Fibroblast of skin of left quadriceps (primary cell): ENCODE results near the gene CD52.
"Not testable (repeated sequence)": the region's sequence is repeated elsewhere in the genome, so short reads cannot be mapped to it uniquely, and the experiment has no call there.

ENCODE experiments used
- DNase-seq, 2 experiments: peaks; one replicate each; pipeline ENCODE4 v3.0.0-alpha.2; 2013; ENCODE audit warnings: low read depth in 2 of 2

Gene CD52

DNA sequence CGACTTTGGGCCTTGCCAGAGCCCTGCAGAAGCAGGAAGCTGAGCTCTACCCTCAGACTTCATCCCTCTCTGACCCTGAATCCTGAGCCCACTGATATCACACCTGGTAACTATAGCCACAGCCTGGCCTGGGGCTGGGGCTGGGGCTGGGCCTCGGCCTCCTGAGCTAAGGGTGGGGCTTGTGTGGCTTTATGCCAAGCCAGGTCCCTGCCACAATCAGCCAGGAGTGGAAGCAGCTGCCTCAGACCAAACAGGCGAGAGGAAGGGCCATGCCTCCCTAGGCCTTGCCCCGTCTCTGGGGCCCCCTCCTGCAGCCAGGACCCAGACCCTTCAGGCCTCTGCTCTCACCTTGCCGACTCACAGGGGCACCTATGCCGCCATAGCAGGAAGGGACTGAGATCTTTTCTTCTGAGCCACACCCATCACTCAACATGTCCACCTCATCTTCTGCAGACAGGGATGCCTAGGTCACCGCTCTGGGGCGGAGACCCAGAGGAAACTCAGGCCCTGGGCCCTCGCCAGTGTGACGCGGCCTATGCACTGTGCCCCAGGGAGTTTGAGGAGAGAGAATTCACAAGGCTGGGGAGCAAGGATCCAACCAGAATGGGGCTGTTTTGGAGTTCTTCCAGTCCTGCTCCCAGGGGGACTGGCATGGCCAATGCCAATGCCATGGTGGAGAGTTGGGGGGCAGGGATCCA, 17.0 kb upstream of the CD52 start:
- DNase-seq: no peak

DNA sequence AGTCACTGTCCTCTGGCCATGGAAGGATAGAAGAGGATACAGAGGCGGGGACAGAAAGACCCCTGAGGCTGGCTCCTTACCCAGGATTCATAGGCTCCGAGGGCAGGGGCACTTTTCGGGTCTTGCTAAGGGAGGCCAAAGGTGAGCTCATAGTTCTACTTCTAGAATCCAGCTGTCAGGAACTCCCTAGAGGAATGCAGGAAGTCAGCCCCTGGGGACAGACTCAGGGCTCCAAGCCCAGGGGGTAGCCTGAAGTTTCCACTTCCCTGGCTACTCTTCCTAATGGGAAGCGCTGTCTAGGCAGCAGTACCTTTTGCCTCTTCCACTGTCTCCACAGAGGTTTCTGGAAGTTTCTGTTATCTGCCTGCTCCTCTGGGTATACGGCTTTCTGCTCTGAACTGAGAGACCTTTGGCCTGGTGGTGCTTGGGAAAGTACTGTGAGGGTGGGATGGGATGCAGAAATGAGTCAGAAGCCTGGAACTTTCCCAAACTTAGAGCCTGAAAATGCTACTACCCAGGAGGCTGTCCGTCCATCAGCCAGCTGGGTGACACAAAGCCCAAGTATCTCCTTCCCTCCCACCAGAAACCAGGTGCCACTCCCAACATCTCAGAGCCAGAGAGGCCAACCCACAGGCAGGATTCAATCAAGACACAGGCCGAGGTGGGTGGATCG, 14.9 kb upstream of the CD52 start:
- no peak for DNase-seq

DNA sequence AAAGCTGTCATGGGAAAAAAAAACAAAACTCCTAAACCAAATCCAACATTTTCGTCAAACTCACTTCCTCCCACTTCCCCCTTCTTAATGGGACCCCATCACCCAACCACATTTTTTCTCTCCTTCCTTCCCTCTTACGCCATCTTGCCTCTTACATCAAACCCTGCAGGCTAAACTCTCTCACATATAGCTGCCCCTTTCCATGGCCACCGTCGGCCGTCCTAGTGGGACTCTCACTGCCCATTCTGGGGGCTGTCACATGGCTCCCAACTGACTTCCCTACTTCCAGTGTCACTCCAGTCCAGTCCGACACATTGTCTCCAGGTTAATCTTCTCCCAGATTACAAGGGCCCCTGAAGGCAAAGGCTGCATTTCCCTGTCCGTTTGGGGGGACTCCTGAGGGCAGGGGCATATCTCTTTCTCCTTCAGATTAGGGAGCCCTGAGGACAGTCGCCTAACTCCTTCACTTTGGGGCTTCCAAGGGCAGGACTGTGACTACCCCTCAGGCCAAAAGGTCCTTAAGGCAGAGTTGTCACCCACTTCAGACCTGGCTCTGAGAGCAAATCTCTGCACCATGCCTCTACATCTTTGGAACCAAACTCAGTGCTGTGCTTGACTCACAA, 12.0 kb upstream of the CD52 start:
- no peak for DNase-seq

DNA sequence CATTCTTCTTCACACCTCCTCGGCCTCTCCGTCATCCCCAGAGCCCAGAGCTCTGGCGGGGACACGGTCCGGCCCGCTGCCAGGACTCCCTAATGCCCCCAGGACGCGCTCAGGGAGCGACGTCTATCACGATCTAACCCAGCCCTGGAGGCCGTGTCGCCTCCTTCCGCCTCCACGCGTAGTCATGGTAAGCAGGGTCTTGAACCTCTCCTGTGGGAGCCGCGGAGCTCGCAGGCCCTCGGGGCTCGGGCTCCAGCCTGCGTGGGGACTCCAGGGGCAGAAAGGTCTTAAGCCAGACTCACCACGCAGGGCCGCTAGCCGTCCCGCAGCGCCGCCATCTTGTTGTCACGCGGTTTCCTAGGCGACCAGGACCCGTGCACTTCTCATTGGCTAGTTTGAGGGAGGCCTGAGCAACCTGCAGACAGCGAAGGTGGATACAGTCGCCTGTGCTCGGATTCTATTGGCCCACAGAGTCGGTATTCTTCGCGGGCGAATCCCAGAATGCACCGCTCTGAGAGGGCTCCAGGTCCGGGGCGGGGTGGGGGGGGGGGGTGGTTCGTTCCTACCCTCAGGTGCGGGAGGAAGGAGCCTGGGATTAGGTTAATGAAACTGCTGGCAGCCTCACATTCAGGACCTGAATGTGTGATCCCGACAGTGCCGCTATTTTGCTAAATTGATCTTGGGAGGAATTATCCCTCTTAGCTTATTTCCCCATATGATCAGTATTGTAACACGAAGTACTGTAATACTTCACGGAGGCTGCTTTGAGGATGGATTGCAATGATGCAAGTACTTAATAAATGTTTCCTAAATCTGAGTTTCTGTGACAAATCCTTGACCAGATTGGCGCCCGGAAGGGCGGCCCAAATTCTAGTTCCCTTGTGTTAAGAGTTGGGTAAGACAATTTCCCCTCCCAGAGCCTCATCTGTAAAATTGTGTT, 11.2 kb upstream of the CD52 start, which contains the start of gene UBXN11:
TSS of gene UBXN11 (minus strand) at position 347 of the 940 bp plus-strand sequence. CDS start 3,753 bp downstream, outside the sequence.
- DNase-seq: peak; percentile 84 to 85

DNA sequence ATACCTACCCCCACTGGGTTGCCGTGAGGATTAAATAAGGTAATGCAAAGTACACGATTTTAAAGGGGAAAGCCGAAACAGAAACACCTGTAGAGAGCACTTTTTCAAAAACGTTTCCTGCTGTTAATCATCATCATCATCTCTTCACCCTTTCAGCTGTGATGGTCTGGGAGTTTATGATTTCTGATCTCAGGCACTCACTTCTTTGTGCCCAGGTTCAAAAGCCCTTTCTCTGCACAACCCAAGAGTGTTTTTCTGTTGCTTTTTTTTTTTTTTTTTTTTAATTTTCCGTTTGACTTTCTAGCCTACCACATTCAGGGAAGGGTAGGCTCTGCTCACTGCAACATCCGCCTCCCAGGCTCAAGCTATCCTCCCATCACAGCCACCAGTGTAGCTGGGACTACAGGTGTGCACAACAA, 10.4 kb upstream of the CD52 start:
- no peak for DNase-seq

DNA sequence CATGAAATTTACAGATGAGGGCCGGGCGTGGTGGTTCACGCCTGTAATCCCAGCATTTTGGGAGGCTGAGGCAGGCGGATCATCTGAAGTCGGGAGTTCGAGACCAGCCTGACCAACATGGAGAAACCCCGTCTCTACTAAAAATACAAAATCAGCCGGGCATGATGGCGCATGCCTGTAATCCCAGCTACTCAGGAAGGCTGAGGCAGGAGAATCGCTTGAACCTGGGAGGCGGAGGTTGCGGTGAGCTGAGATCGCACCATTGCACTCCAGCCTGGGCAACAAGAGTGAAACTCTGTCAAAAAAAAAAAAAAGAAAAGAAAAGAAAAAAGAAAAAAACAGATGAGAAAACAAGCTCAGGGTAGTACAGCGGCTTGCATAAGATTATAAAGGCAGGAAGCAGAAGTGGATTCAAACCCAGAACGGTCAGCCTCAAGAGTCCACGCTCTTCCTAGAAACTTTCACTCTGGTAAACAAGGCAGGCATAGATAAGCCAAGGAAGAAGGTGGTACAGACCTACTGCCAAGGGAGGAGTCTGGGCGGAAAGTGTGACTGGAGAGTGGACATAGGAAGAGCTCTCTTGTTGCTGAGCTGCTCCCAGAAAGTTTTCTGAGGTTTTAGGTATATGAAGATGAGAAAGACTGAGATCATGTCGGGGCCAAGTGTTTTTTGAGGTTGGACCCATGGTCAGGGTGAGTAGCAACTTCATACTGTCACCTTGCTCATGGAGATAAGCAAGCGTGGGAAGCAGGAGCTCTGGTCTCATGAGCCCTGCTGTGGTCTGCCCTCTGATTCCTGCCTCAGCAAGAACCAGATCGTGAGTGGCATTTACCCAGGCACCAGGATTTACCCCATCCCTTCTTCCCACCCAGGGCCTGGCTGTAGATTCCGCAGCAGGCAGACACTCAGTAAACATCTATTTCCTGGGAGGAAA, 9.5 kb upstream of the CD52 start:
- DNase-seq: not testable (repeated sequence)

DNA sequence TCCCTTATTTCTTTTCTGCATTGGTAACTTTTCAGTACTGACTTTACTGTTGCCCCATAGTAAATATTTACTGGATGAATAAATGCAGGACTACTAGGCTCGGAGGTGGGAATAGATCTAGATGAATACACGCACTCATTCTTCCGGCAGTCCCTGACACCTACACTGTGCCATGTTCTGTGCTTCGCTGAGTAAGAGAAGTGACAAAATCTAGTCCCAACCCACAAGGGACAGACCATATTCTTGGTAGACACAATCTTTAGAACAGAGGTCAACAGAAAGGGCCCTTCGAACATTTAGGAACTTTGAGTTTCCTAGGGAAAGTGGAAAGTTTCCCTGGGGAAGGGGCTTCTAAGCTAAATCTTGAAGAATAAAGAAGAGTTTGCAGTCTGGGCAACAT, 3.3 kb upstream of the CD52 start:
- no peak for DNase-seq

DNA sequence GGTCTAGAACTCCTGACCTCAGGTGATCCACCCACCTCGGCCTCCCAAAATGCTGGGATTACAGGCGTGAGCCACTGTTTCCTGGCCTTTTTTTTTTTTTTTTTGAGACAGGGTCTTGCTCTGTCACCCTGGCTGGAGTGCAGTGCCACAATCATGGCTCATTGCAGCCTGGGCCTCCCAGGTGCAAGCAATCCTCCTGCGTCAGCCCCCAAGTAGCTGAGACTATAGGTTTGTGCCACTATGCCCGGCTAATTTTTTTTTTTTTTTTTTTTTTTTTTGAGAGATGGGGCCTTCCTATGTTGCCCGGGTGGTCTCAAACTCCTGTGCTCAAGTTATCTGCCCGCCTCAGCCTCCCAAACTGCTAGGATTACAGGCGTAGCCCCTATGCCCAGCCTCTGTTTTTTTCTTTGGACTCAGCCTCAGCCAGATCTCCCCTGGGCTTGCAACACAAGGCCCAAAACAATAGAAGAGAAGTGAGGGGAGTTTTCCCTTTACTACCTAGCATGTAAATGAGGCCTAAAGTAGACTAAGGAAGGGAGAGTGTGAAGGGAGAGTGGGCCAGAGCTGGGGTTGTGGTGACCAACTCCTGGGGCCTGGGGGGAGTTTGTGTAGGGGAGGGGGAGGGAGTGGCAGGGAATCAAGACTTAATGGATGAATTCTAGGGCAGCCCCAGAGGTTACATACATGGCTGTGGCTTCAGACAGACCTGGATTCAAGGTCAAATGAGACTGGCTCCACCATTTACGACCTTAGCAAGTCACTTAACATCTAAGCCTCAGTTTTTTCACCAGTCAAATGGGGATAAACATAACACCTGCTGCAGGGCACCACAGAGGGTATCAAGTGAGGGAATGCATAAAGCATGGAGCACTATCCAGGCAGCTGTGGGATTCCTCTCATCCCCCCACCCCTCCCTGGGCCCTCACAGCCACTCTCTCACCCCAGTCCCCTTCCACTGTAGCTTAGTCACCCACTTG, 1.6 kb upstream of the CD52 start:
- DNase-seq: no peak

DNA sequence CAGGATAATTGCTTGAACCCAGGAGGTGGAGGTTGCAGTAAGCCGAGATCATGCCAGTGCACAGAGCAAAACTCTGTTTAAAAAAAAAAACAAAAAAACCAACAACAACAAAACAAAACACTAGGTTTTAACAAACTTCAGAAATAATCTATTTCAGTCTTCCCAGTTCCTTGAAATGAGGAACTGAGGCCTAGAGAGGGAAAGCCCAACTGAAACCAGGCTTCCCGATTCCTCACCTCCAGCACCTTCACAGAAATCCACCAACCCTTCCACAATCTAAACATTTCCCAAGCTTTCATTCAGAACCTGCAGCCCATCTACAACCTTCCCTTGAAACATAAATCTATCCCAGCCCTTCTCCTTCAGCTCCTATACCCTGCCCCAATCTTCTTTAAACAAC, 612 bp upstream of the CD52 start:
- DNase-seq: no peak

DNA sequence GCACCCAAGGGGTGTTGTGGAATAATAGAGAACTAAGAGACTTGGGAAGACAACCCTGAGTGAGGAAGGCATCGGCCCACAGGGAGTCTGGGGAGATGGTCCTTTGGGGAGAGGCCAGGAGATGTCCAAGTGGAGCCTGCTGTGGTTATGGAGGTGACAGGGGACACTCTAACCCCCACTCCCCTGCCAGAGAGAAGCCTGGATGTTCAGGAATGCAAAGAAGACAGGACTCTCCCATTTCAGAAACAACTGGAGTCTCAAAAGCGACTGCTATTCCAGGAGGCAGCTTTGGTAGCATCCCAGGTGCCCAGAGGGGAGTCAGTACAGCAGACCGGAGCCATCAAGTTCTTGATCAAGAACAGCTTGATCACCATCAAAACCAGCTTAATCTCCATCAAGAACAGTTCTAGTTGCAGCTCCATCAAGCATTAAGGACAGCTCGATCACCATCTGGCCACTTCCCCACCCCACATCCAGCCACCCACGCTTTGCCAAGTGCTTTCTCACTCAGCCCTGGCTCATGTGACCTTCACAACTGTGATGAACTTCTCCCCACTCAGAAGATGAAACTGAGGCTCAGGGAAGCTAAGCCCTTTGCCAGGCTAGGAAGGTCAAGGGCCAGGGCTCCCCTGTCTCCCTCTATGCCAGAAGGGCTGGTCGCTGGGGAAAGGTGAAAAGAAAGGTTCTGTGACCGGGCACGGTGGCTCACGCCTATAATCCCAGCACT, 743 bp downstream of the CD52 start:
- DNase-seq: no peak

DNA sequence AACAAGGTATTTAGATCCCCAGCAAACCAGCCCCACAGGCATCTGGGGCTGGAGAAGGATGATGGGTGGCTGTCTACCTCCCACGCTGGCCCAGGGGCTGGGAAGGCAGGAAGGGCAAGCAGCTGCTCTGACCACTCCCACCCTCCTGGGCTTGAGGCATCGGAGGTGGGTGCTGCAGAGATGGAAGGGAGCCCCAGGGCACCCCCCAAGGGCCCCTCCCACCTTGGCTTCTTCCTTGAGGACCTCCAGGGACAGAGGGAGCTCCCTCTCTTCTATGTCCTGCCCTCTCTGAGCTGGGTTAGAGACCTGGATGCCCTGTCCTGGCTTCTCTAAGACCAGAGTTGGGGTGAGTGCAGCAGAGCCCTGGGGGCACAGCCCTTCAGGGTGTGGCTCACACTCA, 3.1 kb downstream of the CD52 start:
- DNase-seq: no peak

DNA sequence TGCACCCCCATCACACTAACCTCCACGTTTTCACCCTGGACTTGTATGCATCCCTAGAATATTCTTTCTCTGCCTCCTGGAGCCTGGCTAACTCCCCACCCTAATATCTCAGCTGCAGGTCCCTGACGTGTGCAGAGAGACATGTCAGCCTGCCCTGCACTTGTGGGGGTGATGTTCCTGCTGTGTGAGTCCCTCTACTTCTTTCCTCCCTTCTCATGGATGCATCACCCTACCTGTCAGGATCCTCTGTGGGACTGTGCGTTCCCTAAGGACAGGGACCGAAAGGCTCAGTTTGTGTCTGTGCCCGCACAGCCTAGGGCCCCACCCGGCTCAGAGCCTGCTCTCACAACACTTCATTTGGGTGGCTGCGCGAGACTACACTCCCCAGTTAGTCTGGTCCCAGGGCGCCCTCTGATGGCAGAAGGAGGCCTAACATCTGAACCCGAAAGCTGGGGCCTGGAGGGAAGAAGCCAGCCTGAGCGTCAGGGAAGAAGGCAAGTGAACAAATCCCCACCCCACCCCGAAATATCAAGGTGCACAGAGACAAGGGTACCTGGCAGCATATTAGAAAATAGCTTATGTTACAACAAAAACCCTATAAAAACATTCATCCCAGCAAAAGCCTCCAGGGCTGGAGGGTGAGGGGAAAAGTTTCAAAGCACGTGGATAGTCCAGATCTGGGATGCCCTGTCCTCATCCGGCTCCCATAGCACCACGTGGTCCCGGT, 3.7 kb downstream of the CD52 start:
- DNase-seq: peak; percentile 58 to 60

DNA sequence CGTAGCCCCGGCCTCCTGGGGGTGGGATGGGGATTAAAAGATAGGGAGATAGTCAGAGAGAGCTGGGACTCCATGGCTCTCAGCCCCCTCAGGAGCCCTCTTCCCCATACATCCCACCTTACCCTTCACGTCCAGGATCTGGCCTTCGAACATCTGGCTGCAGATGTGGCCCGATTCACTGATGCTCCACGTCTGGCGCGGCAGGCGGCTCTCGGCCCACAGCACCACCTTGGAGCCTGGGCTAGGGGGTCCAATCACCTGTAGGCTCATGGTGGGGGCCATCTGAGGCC, 4.2 kb downstream of the CD52 start:
- DNase-seq: no peak

DNA sequence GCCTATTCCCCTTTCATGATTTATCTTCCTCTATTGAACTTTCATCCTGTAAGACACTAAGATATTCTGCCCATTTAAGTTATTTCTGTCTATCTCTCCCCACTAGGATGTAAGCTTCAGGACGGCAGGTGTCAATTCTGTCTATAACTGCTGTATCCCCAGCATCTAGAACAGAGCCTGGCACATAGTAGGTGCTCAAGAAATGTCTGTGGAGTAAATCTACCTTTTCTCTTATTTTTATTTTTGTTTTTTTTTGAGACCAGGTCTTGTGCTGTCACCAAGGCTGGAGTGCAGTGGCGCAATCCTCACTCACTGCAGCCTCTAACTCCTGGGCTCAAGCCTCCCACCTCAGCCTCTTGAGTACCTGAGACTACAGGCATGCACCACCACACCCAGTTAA, 5.6 kb downstream of the CD52 start:
- DNase-seq: no peak

DNA sequence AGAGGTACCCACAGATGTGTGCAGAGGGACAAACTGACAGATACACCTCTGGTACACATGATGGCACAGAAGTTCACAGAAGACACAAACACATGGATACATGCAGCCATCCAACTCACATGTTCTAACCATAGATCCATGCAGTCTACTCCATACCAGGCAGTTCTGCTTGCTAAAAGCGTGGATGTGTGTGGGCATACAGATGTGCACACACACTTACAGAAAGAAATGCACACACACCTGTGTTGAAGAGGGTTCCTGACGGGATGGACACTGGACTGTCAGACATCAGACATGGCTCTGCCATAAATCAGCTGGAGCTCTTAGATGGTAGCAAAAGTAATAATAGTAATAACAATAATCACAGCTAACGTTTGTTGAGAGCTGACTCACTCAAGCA, 6.8 kb downstream of the CD52 start:
- no peak for DNase-seq

DNA sequence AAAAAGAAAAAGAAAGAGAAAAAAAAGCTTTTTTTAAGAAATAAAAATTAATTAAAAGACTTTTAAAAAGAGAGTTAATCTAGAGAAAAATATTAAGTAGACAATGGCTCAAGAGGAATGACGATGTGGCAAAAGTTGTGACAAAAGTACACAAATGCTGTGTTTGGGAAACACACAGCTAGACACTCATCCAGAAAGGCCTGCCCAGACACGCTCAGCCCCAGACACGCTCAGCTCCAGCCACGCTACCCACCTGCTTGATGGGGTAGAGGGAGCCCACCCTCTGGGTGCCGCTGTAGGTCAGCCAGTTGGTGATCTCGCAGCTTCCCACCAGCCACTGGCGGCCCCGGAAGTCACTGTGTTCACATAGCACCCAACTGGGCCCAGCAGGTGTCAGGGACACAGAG, 10.2 kb downstream of the CD52 start:
- DNase-seq: no peak

DNA sequence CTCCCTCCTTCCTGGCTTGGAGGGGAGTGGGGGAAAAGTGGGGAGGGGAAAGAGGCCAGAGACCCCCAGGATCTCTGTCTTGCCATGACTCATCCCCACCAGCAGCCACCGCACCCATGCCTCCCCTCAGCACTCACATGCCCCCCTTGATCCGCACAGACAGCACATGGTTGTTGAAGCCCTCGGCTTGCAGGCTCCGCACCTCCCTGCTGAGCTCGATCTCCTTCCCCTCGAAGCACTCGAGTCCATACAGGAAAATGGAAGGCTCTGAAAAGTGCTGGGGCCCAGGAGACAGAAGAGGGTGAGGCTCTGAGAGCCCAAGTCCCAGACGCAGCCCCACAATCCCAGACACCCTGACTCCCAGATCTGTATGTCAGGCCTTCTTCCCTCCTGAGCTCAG, 10.8 kb downstream of the CD52 start:
- no peak for DNase-seq

DNA sequence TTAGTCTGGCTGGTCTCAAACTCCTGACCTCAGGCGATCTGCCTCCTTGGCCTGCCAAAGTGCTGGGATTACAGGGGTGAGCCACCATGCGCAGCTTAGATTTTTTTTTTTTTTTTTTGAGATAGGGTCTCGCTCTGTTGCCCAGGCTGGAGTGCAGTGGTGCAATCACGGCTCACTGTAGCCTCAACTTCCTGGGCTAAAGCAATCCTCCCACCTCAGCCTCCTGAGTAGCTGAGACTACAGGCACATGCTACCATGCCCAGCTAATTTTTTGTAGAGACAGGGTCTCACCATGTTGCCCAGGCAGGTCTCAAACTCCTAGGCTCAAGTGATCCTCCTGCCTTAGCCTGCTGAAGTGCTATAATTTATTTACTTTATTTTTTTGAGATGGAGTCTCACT, 11.6 kb downstream of the CD52 start:
- DNase-seq: not testable (repeated sequence)

DNA sequence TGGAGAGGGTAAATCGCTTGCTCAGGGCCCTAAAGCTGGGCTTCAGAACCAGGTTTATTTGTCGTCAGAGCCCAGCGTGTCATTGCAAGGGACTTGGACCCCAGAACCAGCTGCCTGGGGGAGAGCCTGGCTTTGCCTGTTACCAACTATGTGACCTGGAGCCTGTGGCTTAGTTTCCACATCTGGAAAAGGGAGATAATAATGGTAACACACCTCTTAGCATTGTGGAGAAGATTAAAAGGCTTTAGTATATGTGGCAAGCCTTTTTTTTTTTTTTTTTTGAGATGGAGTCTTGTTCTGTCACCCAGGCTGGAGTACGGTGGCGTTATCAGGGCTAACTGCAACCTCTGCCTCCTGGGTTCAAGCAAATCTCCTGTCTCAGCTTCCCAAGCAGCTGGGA, 12.5 kb downstream of the CD52 start:
- no peak for DNase-seq
